Esophagus mucosa (tissue), 1 donor: ENCODE data around the gene HNRNPH1. TPM values are rescaled to one million over a fixed set of nuclear protein-coding genes. Genes with fewer than 3 reads are reported as not detected.

ENCODE experiments used
- ATAC-seq: fragments of 200-7000 bp; cut with Tn5 transposase; one replicate; pipeline ENCODE4 v1.9.1; 2020
- total RNA-seq: library from RNA; stranded (reverse); gene quantifications from one replicate; pipeline ENCODE4 v1.2.4, GENCODE V29; 2023
- donor health status: DM: yes; HTN: yes; CAD: no.

The HNRNPH1 gene
- total RNA-seq, 1 donor from 2014 or later = 268 TPM

GRCh38 chr5:179603308-179603707 is 20.2 kb downstream of the HNRNPH1 start:
- no peak for ATAC-seq

DNA sequence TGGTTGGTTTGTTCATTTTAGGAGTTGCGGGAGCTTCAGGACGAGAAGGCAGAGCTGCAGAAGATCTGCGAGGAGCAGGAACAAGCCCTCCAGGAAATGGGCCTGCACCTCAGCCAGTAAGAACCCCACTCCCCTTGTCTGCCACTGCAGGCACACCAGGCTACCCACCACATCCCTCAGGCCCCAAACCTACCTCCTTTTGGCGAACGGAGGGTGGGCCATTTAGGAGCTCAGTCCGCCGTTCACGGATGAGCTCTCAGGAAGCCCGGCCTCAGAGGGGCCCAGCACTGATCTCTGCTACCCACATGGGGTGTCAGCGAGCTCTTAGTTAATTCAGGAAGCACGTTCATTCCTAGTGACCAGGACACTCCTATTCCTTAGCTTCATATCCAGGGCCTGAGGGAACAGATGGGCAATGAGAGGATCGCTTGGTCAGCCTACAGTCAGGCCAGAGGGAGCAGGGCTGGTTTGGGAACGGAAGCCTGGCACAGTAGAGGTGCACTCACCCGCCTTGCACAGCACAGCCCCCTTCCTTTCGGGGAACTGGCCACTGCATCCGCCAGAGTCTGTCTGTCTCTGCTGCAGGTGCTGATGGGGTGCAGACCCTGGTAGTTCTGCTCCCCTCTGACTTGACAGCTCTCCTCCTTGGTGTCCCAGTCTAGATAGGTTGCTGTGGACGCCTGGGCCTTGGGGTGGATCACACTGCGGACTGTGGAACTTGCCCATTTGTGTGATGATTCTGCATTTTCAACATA is 21.4 kb downstream of the HNRNPH1 start:
- no peak for ATAC-seq

DNA sequence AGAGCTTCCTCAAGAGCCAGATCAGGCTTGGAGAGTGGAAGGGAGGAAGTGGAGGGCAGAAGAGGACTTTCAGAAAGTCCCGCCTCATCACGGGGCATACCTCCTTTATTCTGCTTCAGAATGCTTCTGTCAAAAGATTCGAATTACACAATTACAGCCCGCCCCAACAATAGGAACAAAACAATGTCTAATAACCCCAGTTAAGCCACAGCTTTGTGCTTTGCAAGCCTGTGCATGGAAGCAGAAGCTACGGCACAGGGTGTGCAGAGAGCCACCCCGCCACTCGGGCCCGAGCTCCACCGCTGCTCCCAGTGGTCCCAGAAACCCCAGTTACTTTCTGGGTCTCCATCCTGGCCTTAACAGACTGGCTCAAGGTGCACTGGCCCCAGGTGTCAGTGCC is 23.5 kb downstream of the HNRNPH1 start:
- ATAC-seq = peak; percentile 84

DNA sequence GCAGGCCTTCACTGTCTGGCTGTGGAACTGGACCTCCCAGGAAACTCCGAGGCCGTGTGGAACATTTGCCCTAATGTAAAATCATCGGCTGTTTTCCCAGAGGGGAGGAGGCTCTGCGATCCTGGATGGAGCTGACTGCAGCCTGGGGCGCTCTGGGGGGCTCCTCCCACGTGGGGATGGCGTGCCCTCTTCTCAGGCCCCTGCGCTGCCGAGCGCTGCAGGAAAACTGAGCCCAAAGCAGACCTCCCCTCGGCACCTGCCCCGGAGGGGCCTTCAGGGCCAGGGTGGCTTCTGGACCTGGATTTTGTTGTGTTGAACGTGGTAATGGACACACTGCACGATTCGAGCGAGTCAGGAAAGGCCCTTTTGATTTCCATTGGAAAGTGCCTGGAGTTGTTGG is 23.9 kb downstream of the HNRNPH1 start:
- ATAC-seq = peak; percentile 5

DNA sequence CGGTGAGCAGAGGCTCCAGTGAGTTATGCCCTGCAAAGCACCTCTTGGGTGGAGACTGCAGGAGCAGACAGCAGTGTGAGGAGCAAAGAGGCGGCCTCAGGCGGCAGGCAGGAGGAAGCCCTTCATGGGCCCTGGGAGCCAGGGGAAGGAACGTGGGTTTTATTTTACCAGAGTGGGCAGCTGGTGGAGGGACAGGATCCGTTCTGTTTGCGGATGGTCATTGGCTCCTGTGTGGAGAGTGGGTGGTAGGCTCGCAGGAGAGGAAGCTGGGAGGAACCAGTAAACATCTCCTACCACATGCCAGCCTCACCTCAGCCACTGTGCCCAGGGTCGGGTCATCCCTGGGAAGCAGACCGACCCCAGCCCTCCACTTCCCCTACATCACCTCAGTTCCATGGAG is 24.4 kb downstream of the HNRNPH1 start:
- ATAC-seq = peak; percentile 6

DNA sequence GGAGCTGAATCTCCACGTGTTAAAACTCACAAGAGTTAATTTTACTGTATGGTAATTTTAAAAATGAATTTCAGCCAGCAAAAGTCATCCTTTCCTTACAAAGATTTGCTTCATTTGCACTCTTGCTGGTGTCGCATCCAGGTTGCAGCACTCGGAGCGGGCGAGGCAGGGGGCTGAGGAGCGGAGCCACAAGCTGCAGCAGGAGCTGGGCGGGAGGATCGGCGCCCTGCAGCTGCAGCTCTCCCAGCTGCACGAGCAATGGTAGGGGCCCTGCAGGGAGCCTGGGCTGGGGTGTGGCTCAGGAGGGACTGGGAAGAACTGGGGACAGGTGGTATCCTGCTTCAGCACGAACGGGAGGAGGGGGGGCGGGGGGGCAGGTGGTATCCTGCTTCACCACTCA is 27.1 kb downstream of the HNRNPH1 start:
- no peak for ATAC-seq

DNA sequence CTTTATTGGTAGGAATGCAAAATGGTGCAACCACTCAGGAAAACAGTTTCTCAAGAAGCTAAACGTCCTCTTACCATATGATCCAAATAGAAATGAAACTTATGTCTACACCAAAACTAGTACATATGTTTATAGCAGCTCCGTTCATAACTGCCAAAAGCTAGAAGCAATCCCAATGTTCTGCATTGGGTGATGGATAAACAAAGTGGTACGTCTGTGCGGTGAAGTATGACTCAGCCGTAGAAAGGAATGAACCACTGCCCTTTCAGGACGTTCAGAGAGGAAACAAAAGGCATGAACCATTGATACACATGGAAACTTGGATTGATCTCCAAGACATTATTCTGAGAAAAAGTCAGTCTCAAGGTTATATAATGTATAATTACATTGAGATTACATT is 27.6 kb downstream of the HNRNPH1 start:
- no peak for ATAC-seq

DNA sequence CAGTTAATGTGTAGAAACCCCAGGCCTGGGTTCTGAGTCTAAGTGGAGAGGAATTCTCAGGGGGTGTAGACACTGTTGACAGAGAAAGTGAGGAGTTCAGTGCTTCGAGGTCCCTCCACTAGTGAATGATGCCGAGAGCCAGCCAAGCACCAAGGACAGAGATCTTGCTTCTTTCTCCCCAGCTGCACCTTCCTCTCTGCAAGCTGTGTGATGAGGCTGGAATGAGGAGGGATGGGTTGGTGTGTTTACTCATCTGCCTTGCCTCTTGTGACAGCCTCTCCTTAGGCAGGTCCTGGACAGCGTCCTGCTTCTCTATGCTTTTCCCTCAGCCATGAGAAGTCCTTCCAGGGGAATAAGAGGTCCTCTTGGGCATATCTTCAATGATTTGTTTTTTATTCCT is 35.3 kb downstream of the HNRNPH1 start:
- ATAC-seq = no peak

GRCh38 chr5:179585941-179586401 is 37.5 kb downstream of the HNRNPH1 start:
- no peak for ATAC-seq

GRCh38 chr5:179577286-179577960 is 46.0 kb downstream of the HNRNPH1 start:
- ATAC-seq = no peak

GRCh38 chr5:179572386-179572785 is 51.1 kb downstream of the HNRNPH1 start:
- ATAC-seq = no peak

DNA sequence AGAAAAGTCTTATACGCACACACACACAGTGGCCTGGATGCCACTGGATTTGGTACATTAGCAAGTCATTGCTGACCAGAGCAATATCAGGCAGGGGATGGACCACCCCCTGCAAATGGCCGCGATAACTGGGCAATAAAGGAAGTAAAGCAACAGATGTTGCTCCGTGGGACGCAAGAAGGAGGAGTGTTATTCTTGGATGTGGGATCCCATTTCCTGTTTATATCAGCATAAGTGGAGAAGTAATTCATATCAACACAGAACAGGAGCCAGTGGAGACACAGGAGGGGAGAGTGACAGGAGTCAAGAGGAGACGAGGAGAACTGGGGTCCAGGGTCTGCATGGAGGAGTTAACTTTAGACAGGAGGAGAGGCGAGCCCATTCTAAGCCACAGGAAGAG is 54.8 kb downstream of the HNRNPH1 start:
- ATAC-seq = no peak

DNA sequence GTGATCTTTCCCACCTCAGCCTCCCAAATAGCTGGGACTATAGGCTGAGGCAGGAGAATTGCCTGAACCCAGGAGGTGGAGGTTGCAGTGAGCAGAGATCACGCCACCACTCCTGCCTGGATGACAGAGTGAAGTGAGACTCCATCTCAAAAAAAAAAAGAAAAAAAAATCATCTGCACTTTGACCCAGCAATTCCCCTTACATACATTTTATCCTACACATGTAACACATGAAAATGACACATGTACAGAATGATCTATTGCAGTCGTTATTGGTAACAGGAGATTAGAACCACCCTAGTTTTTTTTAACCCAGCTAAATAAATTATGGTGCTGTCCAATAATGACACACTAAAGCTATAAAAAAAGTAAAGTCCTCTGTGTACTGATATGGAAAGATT is 58.9 kb downstream of the HNRNPH1 start:
- no peak for ATAC-seq

Other genes starting within 250 kb of the HNRNPH1 start
- gene RUFY1, start 73.1 kb downstream of the HNRNPH1 start, total RNA-seq = 30.6 TPM
- gene CBY3, start 57.4 kb upstream of the HNRNPH1 start, total RNA-seq = not detected
- gene CANX, start 75.3 kb upstream of the HNRNPH1 start, total RNA-seq = 375 TPM
- 15.4 TPM for gene MAML1, start 109.2 kb upstream of the HNRNPH1 start, total RNA-seq
- 5.1 TPM for gene LTC4S, start 170.3 kb upstream of the HNRNPH1 start, total RNA-seq
- gene MGAT4B, start 183.2 kb upstream of the HNRNPH1 start, total RNA-seq = 72.1 TPM
- 126 TPM for gene SQSTM1, start 197.2 kb upstream of the HNRNPH1 start, total RNA-seq
- gene MRNIP, start 235.1 kb upstream of the HNRNPH1 start, total RNA-seq = 8.3 TPM